Nephron (organoid): ENCODE measurements around the gene NADK.

ENCODE experiments used
- H3K27ac Mint-ChIP-seq, 3 experiments: 2 replicates each; pipeline ENCODE4 v1.8.0; 2020; ENCODE audit warnings: mixed read lengths in 3 of 3, mild to moderate bottlenecking in 2 of 3, moderate library complexity in 1 of 3
- H3K27me3 Mint-ChIP-seq: 2 replicates; pipeline ENCODE4 v1.8.0; 2021; ENCODE audit warnings: low read depth, mild to moderate bottlenecking, moderate library complexity, mixed read lengths
- H3K36me3 Mint-ChIP-seq: 2 replicates; pipeline ENCODE4 v1.8.0; 2020; ENCODE audit warnings: low read depth, mixed read lengths
- H3K4me1 Mint-ChIP-seq: 2 replicates; pipeline ENCODE4 v1.8.0; 2020; ENCODE audit warnings: mixed read lengths
- H3K4me3 Mint-ChIP-seq, 3 experiments: 2 replicates each; pipeline ENCODE4 v1.8.0; 2020; ENCODE audit warnings: mild to moderate bottlenecking in 3 of 3, mixed read lengths in 3 of 3, moderate library complexity in 2 of 3
- H3K9me3 Mint-ChIP-seq: 2 replicates; pipeline ENCODE4 v1.8.0; 2020; ENCODE audit warnings: mixed read lengths
- TF ChIP-seq, protein P1 (sequence below), 3 experiments: fragments of 200-600 bp; sonication (generic); IDR thresholded peaks; one replicate each; pipeline ENCODE4 v1.5.0; 2021; ENCODE audit warnings: antibody characterized with exemption in 3 of 3; ENCODE audit not compliant: unreplicated experiment in 3 of 3

Gene NADK, protein sequence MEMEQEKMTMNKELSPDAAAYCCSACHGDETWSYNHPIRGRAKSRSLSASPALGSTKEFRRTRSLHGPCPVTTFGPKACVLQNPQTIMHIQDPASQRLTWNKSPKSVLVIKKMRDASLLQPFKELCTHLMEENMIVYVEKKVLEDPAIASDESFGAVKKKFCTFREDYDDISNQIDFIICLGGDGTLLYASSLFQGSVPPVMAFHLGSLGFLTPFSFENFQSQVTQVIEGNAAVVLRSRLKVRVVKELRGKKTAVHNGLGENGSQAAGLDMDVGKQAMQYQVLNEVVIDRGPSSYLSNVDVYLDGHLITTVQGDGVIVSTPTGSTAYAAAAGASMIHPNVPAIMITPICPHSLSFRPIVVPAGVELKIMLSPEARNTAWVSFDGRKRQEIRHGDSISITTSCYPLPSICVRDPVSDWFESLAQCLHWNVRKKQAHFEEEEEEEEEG

DNA sequence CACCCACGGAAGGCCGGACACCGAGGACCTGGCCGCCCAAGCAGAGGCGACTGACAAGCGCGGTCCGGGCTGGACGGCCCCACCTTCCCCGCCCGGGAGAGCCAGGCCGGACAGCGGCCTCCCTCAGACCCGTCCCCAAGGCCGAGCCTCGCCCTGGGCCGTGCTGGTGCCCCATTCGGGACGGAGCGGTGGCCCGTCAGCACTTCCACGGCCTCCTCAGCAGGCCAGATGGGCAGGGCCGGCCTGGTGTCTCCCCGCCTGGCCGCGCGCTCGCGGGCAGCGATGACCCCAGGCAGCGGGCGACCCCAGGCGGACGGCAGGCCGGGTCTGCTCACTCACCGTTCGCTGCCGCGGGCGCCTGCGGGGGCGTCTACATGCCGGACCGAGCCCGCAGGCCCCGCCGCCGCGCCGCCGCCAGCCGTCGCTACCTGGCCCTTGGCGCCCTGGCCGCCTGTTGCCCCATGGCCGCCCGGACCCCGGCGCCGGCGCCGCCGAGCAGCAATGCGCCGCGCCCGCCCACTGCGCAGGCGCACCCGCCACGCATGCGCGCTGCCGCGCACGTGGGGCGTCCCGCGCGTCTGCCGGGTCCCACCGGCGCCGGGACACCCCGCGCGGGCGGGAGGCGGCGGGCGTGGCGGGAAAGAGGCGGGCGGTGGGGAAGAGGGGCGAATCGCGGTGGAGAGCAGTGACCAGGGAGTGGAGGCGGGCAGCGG lies at the start of gene NADK:
Gene NADK, minus strand, starts transcription at position 521 of the 713 bp plus-strand sequence. CDS start 13,064 bp downstream, outside the sequence.
- peak within 1 kb of the TSS; percentile 91 to 94 (median 92) for H3K27ac Mint-ChIP-seq
- H3K4me3 Mint-ChIP-seq, result peak within 1 kb of the TSS; percentile 88 to 96 (median 91)
- TF ChIP-seq, protein P1, sequence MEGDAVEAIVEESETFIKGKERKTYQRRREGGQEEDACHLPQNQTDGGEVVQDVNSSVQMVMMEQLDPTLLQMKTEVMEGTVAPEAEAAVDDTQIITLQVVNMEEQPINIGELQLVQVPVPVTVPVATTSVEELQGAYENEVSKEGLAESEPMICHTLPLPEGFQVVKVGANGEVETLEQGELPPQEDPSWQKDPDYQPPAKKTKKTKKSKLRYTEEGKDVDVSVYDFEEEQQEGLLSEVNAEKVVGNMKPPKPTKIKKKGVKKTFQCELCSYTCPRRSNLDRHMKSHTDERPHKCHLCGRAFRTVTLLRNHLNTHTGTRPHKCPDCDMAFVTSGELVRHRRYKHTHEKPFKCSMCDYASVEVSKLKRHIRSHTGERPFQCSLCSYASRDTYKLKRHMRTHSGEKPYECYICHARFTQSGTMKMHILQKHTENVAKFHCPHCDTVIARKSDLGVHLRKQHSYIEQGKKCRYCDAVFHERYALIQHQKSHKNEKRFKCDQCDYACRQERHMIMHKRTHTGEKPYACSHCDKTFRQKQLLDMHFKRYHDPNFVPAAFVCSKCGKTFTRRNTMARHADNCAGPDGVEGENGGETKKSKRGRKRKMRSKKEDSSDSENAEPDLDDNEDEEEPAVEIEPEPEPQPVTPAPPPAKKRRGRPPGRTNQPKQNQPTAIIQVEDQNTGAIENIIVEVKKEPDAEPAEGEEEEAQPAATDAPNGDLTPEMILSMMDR (IDR thresholded peaks at IDR 0.05; ENCODE audit: unreplicated experiment in 3 of 3), result no peak
- no peaks in the 10 kb centered on the region for H3K27me3 Mint-ChIP-seq
- peaks cover 34% of the 10 kb centered on the region for H3K4me1 Mint-ChIP-seq
- no peaks in the 10 kb centered on the region for H3K9me3 Mint-ChIP-seq
- H3K36me3 Mint-ChIP-seq, result peaks cover 12% of the 10 kb centered on the region

DNA sequence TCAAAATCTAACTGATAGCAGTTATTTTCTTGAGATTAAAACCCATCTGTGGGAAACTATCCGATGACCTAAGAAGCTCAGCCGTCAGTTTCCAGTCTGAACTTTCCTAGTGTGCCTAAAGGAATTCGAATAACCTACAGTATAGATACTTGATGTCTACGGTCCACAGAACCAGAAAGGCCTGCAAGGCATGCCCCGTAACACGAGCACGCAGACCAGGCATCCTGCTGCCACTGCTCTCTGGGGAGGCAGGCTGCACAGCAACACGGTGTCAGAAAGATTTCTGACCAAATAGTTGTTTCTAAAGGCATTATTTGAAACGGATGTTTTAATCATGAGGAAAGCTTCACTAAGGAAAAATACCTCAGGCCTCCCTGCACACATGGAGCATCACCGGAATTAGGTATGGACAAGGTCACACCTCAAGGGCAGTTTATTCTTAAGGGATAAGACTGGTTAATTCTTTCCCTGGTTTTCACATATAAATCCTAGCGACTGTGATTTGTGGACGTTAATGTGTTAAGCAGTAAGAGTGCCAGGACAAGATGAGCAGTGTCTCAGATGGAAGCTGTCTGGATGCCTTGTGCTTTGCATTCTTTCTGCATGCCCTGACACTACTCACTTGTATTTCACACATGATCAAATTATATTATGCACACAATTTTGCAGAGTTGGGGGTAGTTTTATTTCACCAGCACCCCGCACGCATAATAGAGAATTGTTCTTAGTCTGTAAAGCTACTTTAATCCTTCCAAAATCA lies 49.0 kb upstream of the NADK start:
- H3K36me3 Mint-ChIP-seq, result peaks cover 48% of the 10 kb centered on the region
- TF ChIP-seq, protein P1 (IDR thresholded peaks at IDR 0.05; ENCODE audit: unreplicated experiment in 3 of 3), result no peak
- H3K27me3 Mint-ChIP-seq, result no peaks in the 10 kb centered on the region
- H3K27ac Mint-ChIP-seq, result peak overlapping the region; percentile 56 to 71 (median 58)
- no peaks in the 10 kb centered on the region for H3K9me3 Mint-ChIP-seq
- no peak overlapping the region for H3K4me3 Mint-ChIP-seq
- peaks cover 5% of the 10 kb centered on the region for H3K4me1 Mint-ChIP-seq

DNA sequence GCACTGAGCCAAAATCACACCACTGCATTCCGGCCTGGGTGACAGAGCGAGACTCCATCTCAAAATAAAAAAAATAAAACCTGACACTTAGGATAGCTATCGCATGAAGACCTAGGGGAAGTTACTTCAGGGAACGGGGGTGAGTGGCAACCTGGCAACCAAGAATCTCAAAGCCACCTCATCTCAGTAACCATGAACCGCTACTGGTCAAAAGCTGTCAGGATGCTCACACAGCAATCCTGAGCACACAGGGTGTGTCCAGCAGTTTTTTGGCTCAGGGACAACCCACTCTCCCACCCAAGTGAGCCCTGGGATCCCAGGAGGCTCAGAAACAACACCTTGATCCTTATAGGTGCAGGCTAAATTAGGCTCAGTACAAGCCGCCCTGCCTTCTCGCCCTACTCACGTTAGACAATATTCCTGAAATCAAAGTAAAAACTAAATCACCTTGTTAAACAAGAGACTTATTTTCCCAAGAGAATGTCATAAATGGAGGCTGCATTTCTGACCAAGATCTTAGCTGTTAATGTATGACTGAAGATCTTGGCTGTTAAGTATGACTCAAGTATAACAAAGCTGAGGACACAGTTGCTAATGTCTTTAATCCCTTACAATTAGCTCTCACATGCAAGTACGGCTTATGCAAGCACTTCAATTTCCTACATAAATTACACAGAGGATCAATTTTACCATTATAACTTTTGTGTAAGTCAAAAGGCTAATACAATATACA lies 48.3 kb upstream of the NADK start:
- H3K27me3 Mint-ChIP-seq, result no peaks in the 10 kb centered on the region
- H3K36me3 Mint-ChIP-seq, result peaks cover 45% of the 10 kb centered on the region
- peaks cover 5% of the 10 kb centered on the region for H3K4me1 Mint-ChIP-seq
- peak overlapping the region; percentile 24 to 71 (median 56) for H3K27ac Mint-ChIP-seq
- no peak overlapping the region for H3K4me3 Mint-ChIP-seq
- H3K9me3 Mint-ChIP-seq, result no peaks in the 10 kb centered on the region
- TF ChIP-seq, protein P1 (IDR thresholded peaks at IDR 0.05; ENCODE audit: unreplicated experiment in 3 of 3), result no peak

DNA sequence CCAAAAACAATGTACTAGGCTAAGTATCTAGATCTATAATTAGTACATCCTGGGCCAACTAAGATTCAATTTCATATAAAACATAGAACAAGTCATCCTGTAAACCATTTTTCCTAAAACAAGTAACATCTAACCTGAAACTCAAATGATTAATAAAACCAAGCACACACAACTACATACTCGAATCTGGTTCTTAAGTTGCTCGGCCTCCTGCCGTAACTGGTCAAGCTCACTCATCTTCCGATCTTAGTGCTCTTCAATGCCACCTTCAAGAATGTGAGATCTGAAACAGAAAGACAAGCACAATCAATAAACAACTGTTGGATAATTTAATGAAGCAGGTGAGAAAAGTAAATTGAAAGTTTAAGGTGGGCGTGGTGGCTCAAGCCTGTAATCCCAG lies 46.9 kb upstream of the NADK start:
- Mint-ChIP-seq H3K4me1 (peaks cover 5% of the 10 kb centered on the region), H3K9me3 (no peaks in the 10 kb centered on the region), H3K4me3 (no peak overlapping the region), H3K27me3 (no peaks in the 10 kb centered on the region), H3K36me3 (peaks cover 43% of the 10 kb centered on the region), H3K27ac (peak overlapping the region in 2 of 3 experiments; percentile 2 to 11)
- TF ChIP-seq, protein P1 (IDR thresholded peaks at IDR 0.05; ENCODE audit: unreplicated experiment in 3 of 3), result no peak

DNA sequence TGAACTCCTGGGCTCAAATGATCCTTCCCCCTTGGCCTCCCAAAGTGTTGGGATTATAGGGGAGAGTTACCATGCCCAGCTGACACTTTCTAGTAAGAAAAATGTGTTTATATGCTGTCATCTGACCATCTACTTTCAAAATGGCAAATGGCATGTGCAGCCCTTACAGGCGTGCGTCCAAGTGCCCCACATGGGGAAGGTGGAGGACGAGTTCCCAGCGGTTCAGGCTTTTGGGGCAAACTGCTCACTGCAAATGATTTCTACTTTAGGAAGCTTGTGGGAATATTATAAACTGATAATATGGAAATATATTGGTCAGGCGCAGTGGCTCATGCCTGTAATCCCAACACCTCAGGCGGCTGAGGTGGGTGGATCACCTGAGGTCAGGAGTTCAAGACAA lies 41.5 kb upstream of the NADK start:
- Mint-ChIP-seq H3K36me3 (peaks cover 55% of the 10 kb centered on the region), H3K27ac (no peak overlapping the region), H3K4me3 (no peak overlapping the region), H3K4me1 (no peaks in the 10 kb centered on the region), H3K27me3 (no peaks in the 10 kb centered on the region), H3K9me3 (no peaks in the 10 kb centered on the region)
- TF ChIP-seq, protein P1 (IDR thresholded peaks at IDR 0.05; ENCODE audit: unreplicated experiment in 3 of 3), result no peak
